NB4 (cell line): Measurements from ENCODE around the gene DISP2.

ENCODE experiments used
- DNase-seq: peaks from one replicate; pipeline ENCODE4 v3.0.0; 2010; ENCODE audit warnings: low read depth
- H3K4me3 ChIP-seq: one replicate; pipeline ENCODE4 v1.5.1; 2011; ENCODE audit warnings: mild to moderate bottlenecking, low read depth, low read length, moderate library complexity
- CTCF ChIP-seq: IDR thresholded peaks from one replicate; pipeline ENCODE4 v1.5.1; 2012; ENCODE audit warnings: low read depth, low read length
- MYC ChIP-seq: IDR thresholded peaks from 2 replicates; pipeline ENCODE4 v1.6.1; 2011; ENCODE audit warnings: low read depth, low read length
- POLR2A ChIP-seq: IDR thresholded peaks from 2 replicates; pipeline ENCODE4 v1.6.1; 2011; ENCODE audit warnings: mild to moderate bottlenecking; ENCODE audit not compliant: insufficient read length; ENCODE audit errors: extremely low read depth
- TF ChIP-seq, protein P1 (sequence below): IDR thresholded peaks from 2 replicates; pipeline ENCODE4 v1.6.1; 2011; ENCODE audit warnings: low read depth, low read length

Gene DISP2

DNA sequence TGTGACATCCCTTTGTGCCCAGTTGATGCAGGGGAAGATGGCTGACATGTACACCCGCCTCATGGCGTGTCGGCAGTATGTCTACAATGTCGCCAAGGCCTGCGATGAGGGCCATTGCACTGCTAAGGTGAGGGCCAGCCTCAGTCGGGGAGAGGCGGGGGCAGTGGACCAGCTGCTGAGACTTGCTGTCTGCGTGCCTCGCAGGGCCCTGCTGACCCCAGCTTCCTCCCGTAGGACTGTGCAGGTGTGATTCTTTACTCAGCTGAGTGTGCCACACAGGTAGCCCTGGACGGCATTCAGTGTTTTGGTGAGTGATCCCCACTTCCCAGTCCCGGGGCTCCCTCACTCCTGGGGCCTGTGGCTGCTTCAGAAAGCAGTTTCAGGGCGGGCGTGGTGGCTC, 58.0 kb downstream of the DISP2 start:
- H3K4me3 ChIP-seq: no peak overlapping the region
- TF ChIP-seq, protein P1, sequence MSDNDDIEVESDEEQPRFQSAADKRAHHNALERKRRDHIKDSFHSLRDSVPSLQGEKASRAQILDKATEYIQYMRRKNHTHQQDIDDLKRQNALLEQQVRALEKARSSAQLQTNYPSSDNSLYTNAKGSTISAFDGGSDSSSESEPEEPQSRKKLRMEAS: no peak
- TF ChIP-seq CTCF (no peak), POLR2A (no peak), MYC (no peak)
- DNase-seq: no peak

DNA sequence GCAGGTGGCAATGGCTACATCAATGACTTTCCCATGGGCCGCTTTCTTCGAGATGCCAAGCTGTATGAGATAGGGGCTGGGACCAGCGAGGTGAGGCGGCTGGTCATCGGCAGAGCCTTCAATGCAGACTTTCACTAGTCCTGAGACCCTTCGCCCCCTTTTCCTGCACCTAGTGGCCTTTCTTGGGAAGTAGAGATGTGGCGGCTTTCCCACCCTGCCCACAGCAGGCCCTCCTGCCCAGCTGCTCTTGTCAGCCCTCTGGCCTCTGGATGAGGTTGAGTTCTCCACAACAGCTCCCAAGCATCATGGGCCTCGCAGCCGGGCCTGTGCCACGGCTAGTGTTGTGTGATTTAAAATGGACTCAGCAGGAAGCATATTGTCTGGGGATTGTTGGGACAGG, 60.1 kb downstream of the DISP2 start:
- TF ChIP-seq CTCF (no peak), POLR2A (no peak)
- no peak for DNase-seq
- no peak overlapping the region for H3K4me3 ChIP-seq

DNA sequence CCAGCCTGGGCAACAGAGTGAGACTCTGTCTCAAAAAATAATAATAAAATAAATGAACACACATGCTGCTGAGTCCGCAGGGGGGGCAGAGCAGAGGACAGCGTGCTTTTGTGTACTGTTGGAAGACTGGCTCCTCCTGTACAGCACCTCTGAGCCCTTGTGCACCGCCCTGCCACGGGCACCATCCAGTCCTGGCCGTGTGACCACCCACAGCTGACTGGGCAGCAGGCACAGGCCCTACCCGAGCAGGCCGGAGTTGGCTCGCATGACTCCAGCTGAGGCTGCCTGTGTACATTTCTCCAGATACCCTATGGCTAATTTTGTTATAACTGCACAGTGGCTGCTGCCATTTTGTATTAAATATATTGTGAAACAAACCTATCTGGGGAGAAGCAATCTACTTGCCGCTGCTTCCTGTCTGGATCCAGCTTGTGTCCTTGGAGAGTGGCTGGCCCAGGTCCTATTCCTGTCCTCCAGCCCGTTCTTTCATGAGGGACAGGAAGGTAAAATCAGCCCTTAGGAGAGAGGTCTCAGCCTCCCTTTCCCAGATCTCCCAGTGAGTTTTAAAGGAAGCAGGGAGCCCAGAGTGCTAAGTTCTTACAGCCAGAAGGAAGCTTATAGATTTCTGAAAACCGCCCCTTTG, 62.2 kb downstream of the DISP2 start:
- TF ChIP-seq CTCF: no peak
- TF ChIP-seq, protein P1: no peak
- no peak overlapping the region for H3K4me3 ChIP-seq
- no peak for DNase-seq

- TF ChIP-seq MYC (no peak), CTCF (no peak), POLR2A (no peak)
- TF ChIP-seq, protein P1: no peak
- DNase-seq: no peak
- H3K4me3 ChIP-seq: no peak overlapping the region
Observed at GRCh38 chr15:40420793-40421192, 62.8 kb downstream of the DISP2 start.

GRCh38 chr15:40421246-40422157, 63.5 kb downstream of the DISP2 start:
- TF ChIP-seq, protein P1: no peak
- TF ChIP-seq POLR2A (peak; percentile 37), CTCF (peak; percentile 85)
- no peak overlapping the region for H3K4me3 ChIP-seq
- DNase-seq: peak; percentile 84
